Aorta (tissue), 5 donors: ENCODE results near the gene CNKSR3. TPM values are rescaled to one million over a fixed set of nuclear protein-coding genes. Genes with fewer than 3 reads are reported as not detected.
A peak's percentile ranks its signal among the peaks of the same experiment; 100 is the strongest.

Experiments
- ATAC-seq: fragments of 200-7000 bp; cut with Tn5 transposase; one replicate; pipeline ENCODE4 v1.9.1; 2022; ENCODE audit warnings: moderate library complexity; ENCODE audit not compliant: low FRiP score
- DNase-seq, 2 donors: peaks; one replicate each; pipeline ENCODE4 v3.0.0-alpha.2; 2020
- H3K27ac ChIP-seq, 2 donors: one replicate each; pipeline ENCODE4 v1.5.1; 2013; ENCODE audit warnings: low read length in 2 of 2, mild to moderate bottlenecking in 2 of 2, moderate library complexity in 2 of 2, control low read depth in 1 of 2, inconsistent platforms in 1 of 2, low read depth in 1 of 2
- H3K27me3 ChIP-seq, 2 donors: one replicate each; pipeline ENCODE4 v1.6.1; 2013; ENCODE audit warnings: control low read depth in 1 of 2, low read length in 1 of 2, mild to moderate bottlenecking in 1 of 2, moderate library complexity in 1 of 2; ENCODE audit not compliant: insufficient read depth in 2 of 2, control insufficient read depth in 1 of 2
- H3K36me3 ChIP-seq, 2 donors: one replicate each; pipeline ENCODE4 v1.6.1; 2013; ENCODE audit warnings: control low read depth in 1 of 2, low read length in 1 of 2, mild to moderate bottlenecking in 1 of 2; ENCODE audit not compliant: insufficient read depth in 2 of 2, control insufficient read depth in 1 of 2
- H3K4me1 ChIP-seq, 2 donors: one replicate each; pipeline ENCODE4 v1.6.1; 2013; ENCODE audit warnings: low read length in 2 of 2, control low read depth in 1 of 2, mild to moderate bottlenecking in 1 of 2, moderate library complexity in 1 of 2; ENCODE audit not compliant: insufficient read depth in 2 of 2, control insufficient read depth in 1 of 2
- H3K4me3 ChIP-seq, 2 donors: one replicate each; pipeline ENCODE4 v1.5.1; 2013; ENCODE audit warnings: low read length in 2 of 2, control low read depth in 1 of 2, mild to moderate bottlenecking in 1 of 2
- H3K9me3 ChIP-seq: one replicate; pipeline ENCODE4 v1.6.1; 2013; ENCODE audit warnings: mild to moderate bottlenecking, low read length; ENCODE audit not compliant: control insufficient read depth
- WGBS, 2 donors: extraction: QIAGEN DNeasy Blood & Tissue Kit; methylation state at CpG; one replicate each; pipeline ENCODE4 v1.1.7; 2013; 5-methylcytosine and 5-hydroxymethylcytosine counted together
- intact Hi-C, 2 donors: fragments of 100-400 bp; cut with DNase I; formaldehyde crosslinking; loops; one replicate each; pipeline versions ENCODE4 v1.14.2 to v1.15.0; 2022
- polyA plus RNA-seq, 2 donors: library from polyadenylated mRNA; stranded (reverse); fragments of 200-250 nt; gene quantifications; one replicate each; pipeline ENCODE4 v1.2.3, GENCODE V29; 2013
- total RNA-seq, 2 donors: library from RNA; stranded (reverse); fragmentation: NEBNext Ultra II Directional; extraction: Animal tissue kit (Norgen Biotek cat#: 25700); gene quantifications; one replicate each; pipeline ENCODE4 v1.2.1, GENCODE V29; 2021
- donor health status: healthy with polysubstance abuse.
- donor health status: Bipolar disorder and iron deficiency.
- donor health status: DM: no; HTN: no; CAD: no.
- donor health status: DM: no; HTN: no; CAD: no.
- donor health status: DM: yes; HTN: yes; CAD: no.

Gene CNKSR3
- total and polyA plus RNA-seq, 4 donors: 9.3 to 41.2 (median 15.6) TPM

DNA sequence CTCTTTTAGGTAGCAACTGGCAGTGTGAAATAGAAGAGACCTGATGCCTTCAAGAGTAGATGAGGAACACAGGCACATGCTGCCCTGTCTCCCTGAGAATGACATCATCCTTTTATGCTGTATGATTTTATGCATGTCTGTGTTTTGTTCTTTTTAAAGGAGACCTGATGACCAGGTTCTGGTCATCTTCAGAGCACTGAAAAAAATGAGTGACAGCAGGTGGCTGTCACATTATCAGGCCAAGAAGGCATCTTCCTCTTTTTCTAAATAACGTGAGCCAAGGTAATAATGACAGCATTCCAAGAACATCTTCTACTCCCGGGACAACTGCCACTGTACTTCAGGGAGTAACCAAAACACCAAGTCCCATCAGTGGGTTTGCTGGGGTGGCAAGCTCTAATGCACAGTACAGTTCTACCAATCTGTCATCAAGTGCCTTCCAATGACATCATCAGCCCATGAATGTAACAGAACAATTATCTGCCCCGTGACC is 28.9 kb downstream of the CNKSR3 start:
- ATAC-seq: no peak
- 29 to 36% methylated on average over 3 of the region's 3 CpGs for WGBS, 2 donors
- H3K9me3 ChIP-seq: no peaks in the 10 kb centered on the region
- H3K4me3 ChIP-seq: no peak overlapping the region
- H3K36me3 ChIP-seq: no peaks in the 10 kb centered on the region
- DNase-seq: no peak
- H3K27ac ChIP-seq: peak overlapping the region in 1 of 2 donors; percentile 65
- peaks cover 3 to 11% of the 10 kb centered on the region in 2 donors for H3K4me1 ChIP-seq
- intact Hi-C loops: no loop called here
- H3K27me3 ChIP-seq: no peaks in the 10 kb centered on the region

GRCh38 chr6:154479771-154480639 is 30.5 kb downstream of the CNKSR3 start:
- ATAC-seq (no peak), DNase-seq (no peak)
- 43 to 46% methylated on average over 12 of the region's 12 CpGs for WGBS, 2 donors
- intact Hi-C loops: no loop called here
- Histone ChIP-seq H3K9me3 (no peaks in the 10 kb centered on the region), H3K4me3 (no peak overlapping the region), H3K4me1 (peaks cover 6 to 13% of the 10 kb centered on the region in 2 donors), H3K36me3 (no peaks in the 10 kb centered on the region), H3K27ac (peak overlapping the region in 1 of 2 donors; percentile 62), H3K27me3 (no peaks in the 10 kb centered on the region)

- 5 to 10% methylated on average over 9 of the region's 9 CpGs for WGBS, 2 donors
- Histone ChIP-seq H3K4me3 (no peak overlapping the region), H3K27ac (peak overlapping the region in 1 of 2 donors; percentile 85), H3K4me1 (peaks cover 8 to 13% of the 10 kb centered on the region in 2 donors), H3K27me3 (no peaks in the 10 kb centered on the region), H3K36me3 (no peaks in the 10 kb centered on the region), H3K9me3 (no peaks in the 10 kb centered on the region)
- ATAC-seq (no peak), DNase-seq (no peak)
- intact Hi-C loops: no loop called here
Measured at GRCh38 chr6:154479351-154479769, 31.1 kb downstream of the CNKSR3 start.

DNA sequence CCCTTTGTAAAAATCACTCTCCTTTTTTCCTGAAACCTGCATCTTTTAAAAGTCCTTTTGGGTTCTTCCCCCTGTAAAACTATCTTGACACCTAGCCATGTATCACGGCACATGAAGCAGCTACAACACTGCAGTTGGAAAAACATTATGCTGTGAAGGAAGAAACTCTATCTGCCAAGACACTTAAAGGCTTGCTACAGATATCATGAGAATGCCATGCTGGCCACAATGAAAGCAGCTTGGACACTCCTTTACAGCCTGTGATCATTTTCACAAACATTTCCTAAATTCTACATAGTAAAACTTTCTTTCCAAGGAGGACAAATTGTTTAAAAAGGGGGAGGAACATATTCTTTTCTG is 31.8 kb downstream of the CNKSR3 start:
- H3K9me3 ChIP-seq: no peaks in the 10 kb centered on the region
- H3K4me1 ChIP-seq: peaks cover 8 to 13% of the 10 kb centered on the region in 2 donors
- H3K4me3 ChIP-seq: peak overlapping the region in 1 of 2 donors; percentile 36
- no peaks in the 10 kb centered on the region for H3K36me3 ChIP-seq
- H3K27ac ChIP-seq: peak overlapping the region; percentile 9 to 67
- DNase-seq (no peak), ATAC-seq (no peak)
- intact Hi-C loops: no loop called here
- no peaks in the 10 kb centered on the region for H3K27me3 ChIP-seq
- 5 to 6% methylated on average over 1 of the region's 1 CpG for WGBS, 2 donors

DNA sequence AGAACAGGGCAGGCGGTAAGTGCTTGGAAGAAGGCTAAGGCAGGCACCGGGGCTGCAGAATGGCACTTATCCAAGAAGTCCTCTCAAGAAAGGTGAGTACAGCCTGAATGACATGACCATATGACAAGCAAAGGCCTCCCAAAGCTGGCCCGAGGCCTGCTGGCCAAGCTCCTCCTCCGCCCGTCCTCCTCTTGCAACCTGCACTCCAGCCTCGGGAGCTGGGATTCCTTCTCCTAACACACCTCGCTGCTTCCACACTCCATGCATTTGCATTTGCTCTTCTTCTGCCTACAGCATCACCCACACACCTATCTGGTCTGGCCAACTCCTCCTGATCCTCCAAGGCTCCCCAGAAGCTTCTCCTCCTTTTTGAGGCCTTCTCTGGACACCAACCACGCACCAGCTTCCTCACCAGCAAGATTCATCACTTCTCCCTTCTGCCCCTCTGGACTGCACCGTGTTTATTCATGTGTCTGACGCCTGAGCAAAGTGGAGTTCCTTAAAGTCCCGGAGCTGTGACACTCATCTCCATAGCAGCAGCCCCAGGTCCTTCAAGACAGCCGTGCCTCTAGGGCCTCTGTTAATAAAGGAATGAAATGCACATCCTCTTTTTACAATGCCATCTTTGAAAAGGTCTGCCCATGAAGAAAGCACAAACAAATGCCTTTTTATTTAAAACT is 32.3 kb downstream of the CNKSR3 start:
- Histone ChIP-seq H3K4me1 (peaks cover 8 to 13% of the 10 kb centered on the region in 2 donors), H3K27me3 (no peaks in the 10 kb centered on the region), H3K27ac (peak overlapping the region; percentile 9 to 39), H3K4me3 (no peak overlapping the region), H3K9me3 (no peaks in the 10 kb centered on the region), H3K36me3 (no peaks in the 10 kb centered on the region)
- WGBS, 2 donors: 25 to 27% methylated on average over 12 of the region's 12 CpGs
- intact Hi-C loops: no loop called here
- ATAC-seq: no peak
- DNase-seq: peak in 1 of 2 donors; percentile 55

GRCh38 chr6:154476494-154476893 is 34.0 kb downstream of the CNKSR3 start:
- 76 to 79% methylated on average over 4 of the region's 4 CpGs for WGBS, 2 donors
- Histone ChIP-seq H3K27me3 (no peaks in the 10 kb centered on the region), H3K36me3 (no peaks in the 10 kb centered on the region), H3K4me3 (no peak overlapping the region), H3K4me1 (peaks cover 8 to 18% of the 10 kb centered on the region in 2 donors), H3K9me3 (no peaks in the 10 kb centered on the region), H3K27ac (no peak overlapping the region)
- ATAC-seq (no peak), DNase-seq (no peak)
- intact Hi-C loops: no loop called here

DNA sequence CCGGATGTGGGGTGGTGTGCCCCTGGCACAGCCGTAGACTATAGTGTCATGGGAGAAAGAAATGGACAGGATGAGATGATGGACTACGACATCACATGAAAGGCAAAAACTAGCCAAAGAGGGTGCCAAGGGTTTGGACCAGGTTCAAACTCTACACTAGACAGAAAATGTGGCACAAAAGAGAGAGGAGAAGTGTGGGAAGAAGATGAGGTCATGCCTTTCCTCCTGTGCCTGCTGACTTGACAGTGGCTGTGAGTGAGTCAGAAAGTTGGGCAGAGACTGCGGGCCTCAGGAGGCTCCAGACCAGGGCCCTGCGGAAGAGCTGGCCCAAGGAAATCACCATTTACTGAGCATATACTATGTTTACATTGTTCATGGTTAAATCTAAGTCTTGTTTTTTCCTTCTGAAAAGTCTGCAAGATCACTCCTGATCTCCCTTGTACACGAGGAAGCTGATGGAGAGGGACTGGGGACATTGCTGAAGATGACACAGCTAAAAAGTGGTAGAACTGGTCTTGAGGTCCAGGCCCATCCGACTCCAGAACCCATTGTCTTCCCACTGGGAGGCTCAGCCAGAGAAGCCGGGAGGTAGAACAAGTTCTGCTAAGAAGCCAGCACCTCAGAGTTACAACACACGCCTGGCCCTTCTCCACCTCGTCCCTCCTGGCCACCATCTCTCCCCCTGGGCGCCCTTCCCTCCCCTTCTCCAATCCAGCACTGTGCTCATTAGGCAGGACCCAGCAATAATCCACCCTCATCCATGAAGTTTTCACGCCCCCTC is 35.6 kb downstream of the CNKSR3 start:
- H3K36me3 ChIP-seq: no peaks in the 10 kb centered on the region
- H3K4me3 ChIP-seq: no peak overlapping the region
- peak overlapping the region; percentile 48 to 89 for H3K27ac ChIP-seq
- H3K9me3 ChIP-seq: no peaks in the 10 kb centered on the region
- no peaks in the 10 kb centered on the region for H3K27me3 ChIP-seq
- WGBS, 2 donors: 40 to 41% methylated on average over 12 of the region's 12 CpGs
- intact Hi-C loops: no loop called here
- peaks cover 5 to 12% of the 10 kb centered on the region in 2 donors for H3K4me1 ChIP-seq
- peak in 1 of 2 donors; percentile 78 for DNase-seq
- ATAC-seq: peak; percentile 77

GRCh38 chr6:154473324-154473723 is 37.2 kb downstream of the CNKSR3 start:
- WGBS, 2 donors: 85 to 86% methylated on average over 9 of the region's 9 CpGs
- peaks cover 5 to 12% of the 10 kb centered on the region in 2 donors for H3K4me1 ChIP-seq
- ATAC-seq (no peak), DNase-seq (no peak)
- no peaks in the 10 kb centered on the region for H3K27me3 ChIP-seq
- intact Hi-C loops: no loop called here
- peak overlapping the region; percentile 2 to 39 for H3K27ac ChIP-seq
- H3K36me3 ChIP-seq: no peaks in the 10 kb centered on the region
- H3K9me3 ChIP-seq: no peaks in the 10 kb centered on the region
- H3K4me3 ChIP-seq: no peak overlapping the region
